Tibial nerve (tissue), 4 donors: ENCODE results near the gene PERM1. TPM values are rescaled to one million over a fixed set of nuclear protein-coding genes. Genes with fewer than 3 reads are reported as not detected.

ENCODE experiments used
- DNase-seq, 2 donors: peaks; one replicate each; pipeline ENCODE4 v3.0.0-alpha.2; 2019; ENCODE audit warnings: low spot score in 2 of 2
- H3K27ac ChIP-seq, 4 donors: fragments of 200-600 bp; sonication (generic) in 3 of 4; one replicate each; pipeline ENCODE4 v1.5.1; 2017 to 2019; ENCODE audit warnings: mild to moderate bottlenecking in 1 of 4
- H3K27me3 ChIP-seq, 2 donors: fragments of 200-600 bp; sonication (generic) in 1 of 2; one replicate each; pipeline versions ENCODE4 v1.5.1 to v1.6.0; 2017 to 2019
- H3K36me3 ChIP-seq, 3 donors: fragments of 200-600 bp; sonication (generic); one replicate each; pipeline ENCODE4 v1.5.1; 2018 to 2019
- H3K4me1 ChIP-seq, 4 donors: fragments of 200-600 bp; sonication (generic) in 3 of 4; one replicate each; pipeline ENCODE4 v1.5.1; 2017 to 2019
- H3K4me3 ChIP-seq, 4 donors: fragments of 200-600 bp; sonication (generic) in 3 of 4; one replicate each; pipeline ENCODE4 v1.5.1; 2017 to 2019; ENCODE audit warnings: mild to moderate bottlenecking in 1 of 4, moderate library complexity in 1 of 4
- H3K9me3 ChIP-seq, 4 donors: fragments of 200-600 bp; sonication (generic) in 3 of 4; one replicate each; pipeline ENCODE4 v1.5.1; 2017 to 2019
- EP300 ChIP-seq, 2 donors: sonication (generic); formaldehyde crosslinking; IDR thresholded peaks; one replicate each; pipeline ENCODE4 v1.6.1; 2017; ENCODE audit warnings: antibody characterized with exemption in 2 of 2, mild to moderate bottlenecking in 1 of 2
- POLR2A ChIP-seq, 2 donors: fragments of 450-650 bp; IDR thresholded peaks; one replicate each; pipeline ENCODE4 v1.6.1; 2017; ENCODE audit warnings: antibody characterized with exemption in 2 of 2, mild to moderate bottlenecking in 2 of 2, moderate library complexity in 2 of 2
- WGBS, 2 donors: methylation state at CpG; one replicate each; pipeline ENCODE4 v1.1.5; 2018; 5-methylcytosine and 5-hydroxymethylcytosine counted together
- total RNA-seq, 4 donors: library from RNA; depleted of rRNA; stranded (reverse); fragments of >200 nt; gene quantifications; one replicate each; pipeline ENCODE4 v1.1.0, GENCODE V29; 2016
- TF ChIP-seq, protein P1 (sequence below), 5 experiments: fragments of 200-600 bp in 3 of 5; fragments of 450-650 bp in 2 of 5; sonication (generic) in 3 of 5; IDR thresholded peaks; one replicate each; pipeline ENCODE4 v1.5.1; 2016 to 2019; ENCODE audit warnings: antibody characterized with exemption in 5 of 5, mild to moderate bottlenecking in 3 of 5, moderate library complexity in 2 of 5

PERM1 gene
- total RNA-seq, 4 donors from 2014 or later = 0.22 to 0.78 TPM; not detected in 2

DNA sequence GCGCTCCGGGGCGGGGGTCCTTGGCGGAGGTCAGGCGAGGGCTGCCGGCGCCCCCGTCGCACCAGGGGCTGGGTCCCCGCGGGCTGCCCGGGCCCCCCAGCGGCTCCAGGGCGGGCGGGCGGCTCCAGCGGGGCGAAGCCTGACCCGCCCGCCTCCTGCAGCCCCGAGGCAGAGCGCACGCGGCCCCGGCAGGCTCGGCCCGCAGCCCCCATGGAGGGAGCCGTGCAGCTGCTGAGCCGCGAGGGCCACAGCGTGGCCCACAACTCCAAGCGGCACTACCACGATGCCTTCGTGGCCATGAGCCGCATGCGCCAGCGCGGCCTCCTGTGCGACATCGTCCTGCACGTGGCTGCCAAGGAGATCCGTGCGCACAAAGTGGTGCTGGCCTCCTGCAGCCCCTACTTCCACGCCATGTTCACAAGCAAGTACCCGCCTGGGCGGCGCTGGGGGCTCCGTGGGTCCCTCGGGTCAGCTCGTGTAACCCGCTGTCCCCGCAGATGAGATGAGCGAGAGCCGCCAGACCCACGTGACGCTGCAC, 20.7 kb downstream of the PERM1 start:
- WGBS, 2 donors = 45 to 60% methylated on average over 1 to 28 of the region's 56 CpGs
- Histone ChIP-seq H3K4me3 (peak overlapping the region; percentile 48 to 100 (median 94)), H3K27me3 (peaks cover 0 to 5% of the 10 kb centered on the region in 2 donors), H3K4me1 (peaks cover 8 to 52% (median 27%) of the 10 kb centered on the region in 4 donors), H3K27ac (peak overlapping the region in 1 of 4 donors; percentile 64), H3K9me3 (no peaks in the 10 kb centered on the region), H3K36me3 (peaks cover 0 to 40% (median 0%) of the 10 kb centered on the region in 3 donors)
- no peak for DNase-seq
- TF ChIP-seq EP300 (IDR thresholded peaks at IDR 0.05) = no peak
- TF ChIP-seq, protein P1, sequence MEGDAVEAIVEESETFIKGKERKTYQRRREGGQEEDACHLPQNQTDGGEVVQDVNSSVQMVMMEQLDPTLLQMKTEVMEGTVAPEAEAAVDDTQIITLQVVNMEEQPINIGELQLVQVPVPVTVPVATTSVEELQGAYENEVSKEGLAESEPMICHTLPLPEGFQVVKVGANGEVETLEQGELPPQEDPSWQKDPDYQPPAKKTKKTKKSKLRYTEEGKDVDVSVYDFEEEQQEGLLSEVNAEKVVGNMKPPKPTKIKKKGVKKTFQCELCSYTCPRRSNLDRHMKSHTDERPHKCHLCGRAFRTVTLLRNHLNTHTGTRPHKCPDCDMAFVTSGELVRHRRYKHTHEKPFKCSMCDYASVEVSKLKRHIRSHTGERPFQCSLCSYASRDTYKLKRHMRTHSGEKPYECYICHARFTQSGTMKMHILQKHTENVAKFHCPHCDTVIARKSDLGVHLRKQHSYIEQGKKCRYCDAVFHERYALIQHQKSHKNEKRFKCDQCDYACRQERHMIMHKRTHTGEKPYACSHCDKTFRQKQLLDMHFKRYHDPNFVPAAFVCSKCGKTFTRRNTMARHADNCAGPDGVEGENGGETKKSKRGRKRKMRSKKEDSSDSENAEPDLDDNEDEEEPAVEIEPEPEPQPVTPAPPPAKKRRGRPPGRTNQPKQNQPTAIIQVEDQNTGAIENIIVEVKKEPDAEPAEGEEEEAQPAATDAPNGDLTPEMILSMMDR (IDR thresholded peaks at IDR 0.05) = no peak
- TF ChIP-seq POLR2A (IDR thresholded peaks at IDR 0.05) = no peak

DNA sequence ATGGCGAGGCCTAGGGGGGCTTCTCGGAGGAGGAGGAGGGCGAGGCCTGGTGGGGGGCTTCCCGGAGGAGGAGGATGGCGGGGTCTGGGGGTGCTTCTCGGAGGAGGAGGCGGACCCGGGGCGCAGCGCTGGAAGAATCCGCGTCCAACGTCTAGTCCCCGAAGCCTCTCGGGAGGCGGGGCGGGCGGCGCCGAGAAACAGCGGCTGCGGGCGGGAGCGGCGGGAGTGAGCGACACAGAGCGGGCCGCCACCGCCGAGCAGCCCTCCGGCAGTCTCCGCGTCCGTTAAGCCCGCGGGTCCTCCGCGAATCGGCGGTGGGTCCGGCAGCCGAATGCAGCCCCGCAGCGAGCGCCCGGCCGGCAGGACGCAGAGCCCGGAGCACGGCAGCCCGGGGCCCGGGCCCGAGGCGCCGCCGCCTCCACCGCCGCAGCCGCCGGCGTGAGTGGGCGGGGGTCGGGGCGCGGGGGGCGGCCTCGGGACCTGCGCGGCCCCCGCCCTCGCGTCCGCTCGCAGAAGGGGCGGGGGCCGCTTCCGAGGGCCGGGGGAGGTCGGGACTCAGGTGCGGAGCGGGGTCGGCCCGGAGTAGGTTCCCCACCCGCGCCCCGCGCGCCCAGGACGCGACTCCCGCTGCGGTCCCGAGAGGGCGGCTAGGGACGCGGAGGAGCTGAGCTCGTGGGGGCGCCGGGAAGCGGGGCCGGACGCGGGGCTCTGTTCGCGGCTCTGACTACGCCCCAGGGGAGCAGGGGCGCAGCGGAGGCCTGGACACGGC, 21.3 kb downstream of the PERM1 start, which contains the start of gene KLHL17:
Gene KLHL17 (plus strand): TSS at position 222 of the 769 bp plus-strand sequence. CDS start 110 bp downstream, at position 332.
- Histone ChIP-seq H3K27ac (peak within 1 kb of the TSS in 1 of 4 donors; percentile 64), H3K4me3 (peak within 1 kb of the TSS; percentile 48 to 100 (median 94)), H3K4me1 (peaks cover 8 to 48% (median 24%) of the 10 kb centered on the region in 4 donors), H3K27me3 (no peaks in the 10 kb centered on the region), H3K9me3 (no peaks in the 10 kb centered on the region), H3K36me3 (peaks cover 0 to 46% (median 0%) of the 10 kb centered on the region in 3 donors)
- WGBS, 2 donors = 0 to 1% methylated on average over 21 to 48 of the region's 109 CpGs
- TF ChIP-seq EP300 (IDR thresholded peaks at IDR 0.05) (no peak), POLR2A (IDR thresholded peaks at IDR 0.05) (no peak)
- TF ChIP-seq, protein P1 (IDR thresholded peaks at IDR 0.05) = no peak
- DNase-seq = peak; percentile 62 to 65

DNA sequence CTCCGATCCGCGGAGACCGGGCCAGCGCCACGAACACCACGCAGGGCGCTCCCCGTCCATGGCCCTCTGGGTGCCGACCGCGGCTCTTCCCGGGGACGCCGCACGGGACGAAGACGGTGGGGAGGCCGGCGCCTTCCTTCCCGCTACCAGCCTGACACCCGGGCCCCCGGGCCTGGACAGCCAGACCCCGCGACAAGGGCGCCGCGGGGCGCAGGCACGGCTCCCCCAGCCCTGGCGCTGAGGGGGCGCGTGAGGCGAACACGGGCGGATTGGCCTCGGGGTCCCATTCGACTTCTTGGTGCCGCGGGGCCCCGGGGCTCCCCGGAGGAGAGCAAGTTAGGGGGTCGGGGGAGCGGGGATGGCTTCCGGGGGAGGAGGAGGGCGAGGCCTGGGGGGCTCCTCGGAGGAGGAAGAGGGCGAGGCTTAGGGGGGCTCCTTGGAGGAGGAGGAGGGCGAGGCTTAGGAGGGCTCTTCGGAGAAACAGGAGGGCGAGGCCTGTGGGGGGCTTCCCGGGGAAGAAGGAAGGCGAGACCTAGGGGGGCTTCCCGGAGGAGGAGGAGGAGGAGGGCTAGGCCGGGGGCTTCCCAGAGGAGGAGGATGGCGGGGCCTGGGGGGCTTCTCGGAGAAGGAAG, 22.0 kb downstream of the PERM1 start:
- H3K9me3 ChIP-seq = no peaks in the 10 kb centered on the region
- H3K27me3 ChIP-seq = no peaks in the 10 kb centered on the region
- no peak for DNase-seq
- peak overlapping the region; percentile 48 to 100 (median 94) for H3K4me3 ChIP-seq
- WGBS, 2 donors = 9 to 12% methylated on average over 16 to 20 of the region's 57 CpGs
- peaks cover 0 to 47% (median under 1%) of the 10 kb centered on the region in 3 donors for H3K36me3 ChIP-seq
- H3K27ac ChIP-seq = peak overlapping the region in 1 of 4 donors; percentile 64
- H3K4me1 ChIP-seq = peaks cover 8 to 48% (median 24%) of the 10 kb centered on the region in 4 donors
- TF ChIP-seq POLR2A (IDR thresholded peaks at IDR 0.05) (no peak), EP300 (IDR thresholded peaks at IDR 0.05) (no peak)
- TF ChIP-seq, protein P1 (IDR thresholded peaks at IDR 0.05) = no peak

- Histone ChIP-seq H3K4me3 (peak within 1 kb of the TSS; percentile 90 to 100 (median 97)), H3K9me3 (no peaks in the 10 kb centered on the region), H3K27me3 (no peaks in the 10 kb centered on the region), H3K4me1 (peaks cover 8 to 48% (median 24%) of the 10 kb centered on the region in 4 donors), H3K36me3 (peaks cover 0 to 51% (median 8%) of the 10 kb centered on the region in 3 donors), H3K27ac (peak within 1 kb of the TSS; percentile 13 to 84 (median 53))
- TF ChIP-seq, protein P1 (IDR thresholded peaks at IDR 0.05) = peak in 1 of 5 experiments; percentile 33
- TF ChIP-seq EP300 (IDR thresholded peaks at IDR 0.05) (peak; percentile 46 to 82), POLR2A (IDR thresholded peaks at IDR 0.05) (peak in 1 of 2 donors; percentile 42)
- WGBS, 2 donors = 0 to 4% methylated on average over 6 to 86 of the region's 101 CpGs
- peak; percentile 91 to 93 for DNase-seq
These were observed 22.8 kb downstream of the PERM1 start, which contains the start of gene NOC2L for GRCh38 chr1:958823-959730. Gene NOC2L, minus strand, starts transcription at chr1:959256. Its CDS starts 16 bp downstream, at chr1:959240.
